WTC11 (cell line): ENCODE data around the gene SFT2D3.

ENCODE experiments used
- ATF2 ChIP-seq: sonication (generic); formaldehyde crosslinking; IDR thresholded peaks from 2 replicates; pipeline ENCODE4 v1.8.1; 2022; ENCODE audit warnings: low read depth, missing genetic modification reagents, borderline replicate concordance
- NR2C2 ChIP-seq: sonication (generic); formaldehyde crosslinking; IDR thresholded peaks from 2 replicates; pipeline ENCODE4 v1.8.0; 2022; ENCODE audit warnings: mild to moderate bottlenecking, missing genetic modification reagents
- ZBTB43 ChIP-seq: sonication (generic); formaldehyde crosslinking; IDR thresholded peaks from 2 replicates; pipeline ENCODE4 v1.8.1; 2023; ENCODE audit warnings: mild to moderate bottlenecking, missing genetic modification reagents
- TF ChIP-seq, protein P1 (sequence below): sonication (generic); formaldehyde crosslinking; conservative IDR thresholded peaks from 2 replicates; pipeline ENCODE4 v1.8.1; 2022; ENCODE audit warnings: mild to moderate bottlenecking, missing genetic modification reagents

GRCh38 chr2:127659408-127660290, 41.6 kb upstream of the SFT2D3 start:
- TF ChIP-seq ATF2 (CRISPR knock-in tag) (no peak), ZBTB43 (CRISPR knock-in tag) (no peak), NR2C2 (CRISPR knock-in tag) (no peak)
- TF ChIP-seq, protein P1, sequence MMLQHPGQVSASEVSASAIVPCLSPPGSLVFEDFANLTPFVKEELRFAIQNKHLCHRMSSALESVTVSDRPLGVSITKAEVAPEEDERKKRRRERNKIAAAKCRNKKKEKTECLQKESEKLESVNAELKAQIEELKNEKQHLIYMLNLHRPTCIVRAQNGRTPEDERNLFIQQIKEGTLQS: no peak
